IPS-15b (cell line): Measurements from ENCODE around the gene ERGIC3.
"Not testable (repeated sequence)": the region's sequence is repeated elsewhere in the genome, so short reads cannot be mapped to it uniquely, and the experiment has no call there.

Experiments
- H3K27me3 ChIP-seq: one replicate; pipeline ENCODE4 v1.6.1; 2013; ENCODE audit warnings: low read length; ENCODE audit not compliant: control insufficient read depth, insufficient read depth
- H3K36me3 ChIP-seq: one replicate; pipeline ENCODE4 v1.6.1; 2013; ENCODE audit warnings: low read length; ENCODE audit not compliant: control insufficient read depth, insufficient read depth
- H3K4me1 ChIP-seq: one replicate; pipeline ENCODE4 v1.6.1; 2013; ENCODE audit warnings: mild to moderate bottlenecking, low read length; ENCODE audit not compliant: control insufficient read depth, insufficient read depth
- H3K4me3 ChIP-seq: one replicate; pipeline ENCODE4 v1.5.1; 2013; ENCODE audit warnings: low read depth, low read length
- H3K9ac ChIP-seq: one replicate; pipeline ENCODE4 v1.6.1; 2013; ENCODE audit warnings: low read depth, mild to moderate bottlenecking, low read length
- H3K9me3 ChIP-seq: one replicate; pipeline ENCODE4 v1.6.1; 2013; ENCODE audit warnings: mild to moderate bottlenecking, low read length; ENCODE audit not compliant: control insufficient read depth, insufficient read depth

The ERGIC3 gene

DNA sequence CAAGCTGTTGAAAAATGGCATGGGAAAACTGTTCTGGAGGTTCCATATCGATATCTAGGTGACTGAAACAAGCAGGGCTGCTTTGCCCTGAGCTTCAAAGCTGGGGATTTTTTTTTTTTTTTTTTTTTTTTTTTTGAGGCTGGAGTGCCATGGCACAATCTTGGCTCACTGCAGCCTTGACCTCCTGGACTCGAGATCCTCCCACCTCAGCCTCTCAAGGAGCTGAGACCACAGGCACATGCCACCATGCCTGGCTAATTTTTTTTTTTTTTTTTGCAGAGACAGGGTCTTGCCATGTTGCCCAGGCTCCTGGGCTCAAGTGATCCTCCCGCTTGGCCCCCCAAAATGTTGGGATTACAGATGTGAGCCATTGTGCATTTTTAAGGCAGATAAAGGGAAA, 11.0 kb downstream of the ERGIC3 start:
- Histone ChIP-seq H3K4me3 (no peak overlapping the region), H3K9me3 (no peaks in the 10 kb centered on the region), H3K9ac (no peak overlapping the region), H3K36me3 (peaks cover 37% of the 10 kb centered on the region), H3K4me1 (no peaks in the 10 kb centered on the region), H3K27me3 (no peaks in the 10 kb centered on the region)

DNA sequence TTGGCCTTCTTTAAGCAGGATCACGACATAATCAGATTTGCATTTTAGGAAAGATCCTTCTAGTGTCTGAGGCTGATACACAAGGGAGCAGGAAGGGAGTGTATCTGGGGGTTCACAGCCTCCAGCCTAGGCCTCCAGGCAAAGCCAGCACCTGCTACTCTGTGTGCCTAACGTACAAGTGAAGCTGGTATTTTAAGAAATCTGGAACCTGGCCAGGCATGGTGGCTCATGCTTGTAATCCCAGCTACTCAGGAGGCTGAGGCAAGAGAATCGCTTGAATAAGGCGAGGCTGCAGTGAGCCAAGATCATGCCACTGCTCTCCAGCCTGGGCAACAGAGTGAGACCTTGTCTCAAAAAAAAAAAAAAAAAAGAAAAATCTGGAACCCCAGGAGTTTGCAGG, 13.6 kb downstream of the ERGIC3 start:
- not testable (repeated sequence) for H3K4me1 ChIP-seq, H3K27me3 ChIP-seq, H3K9me3 ChIP-seq, H3K4me3 ChIP-seq, H3K9ac ChIP-seq
- H3K36me3 ChIP-seq = peaks cover 27% of the 10 kb centered on the region

DNA sequence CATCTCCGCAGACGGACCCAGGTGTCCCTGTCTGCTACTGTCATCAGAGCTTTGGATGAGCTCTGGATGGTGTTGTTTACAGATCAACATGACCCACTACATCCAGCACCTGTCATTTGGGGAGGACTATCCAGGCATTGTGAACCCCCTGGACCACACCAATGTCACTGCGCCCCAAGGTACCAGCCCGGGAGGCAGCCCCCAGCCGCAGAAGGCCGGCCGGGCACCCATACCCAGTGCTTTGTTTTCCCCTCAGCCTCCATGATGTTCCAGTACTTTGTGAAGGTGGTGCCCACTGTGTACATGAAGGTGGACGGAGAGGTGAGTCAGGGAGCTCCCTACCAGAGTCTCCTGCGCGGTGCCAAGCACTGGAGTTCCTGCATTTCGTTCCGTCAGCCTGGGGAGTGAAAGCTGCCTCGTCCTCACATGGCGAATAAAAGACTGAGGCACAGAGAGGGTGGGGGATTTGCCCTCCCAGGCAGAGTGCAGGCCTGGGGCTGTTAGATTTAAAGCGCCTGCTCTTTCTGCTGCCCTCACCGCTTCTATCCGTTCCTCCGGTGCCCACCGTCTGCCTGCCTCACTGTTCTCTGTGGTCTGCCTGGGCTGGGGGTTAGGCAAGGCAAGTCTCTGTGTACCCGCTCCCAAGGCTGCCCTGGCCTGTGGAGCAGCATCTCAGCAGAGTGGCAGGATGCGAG, 14.2 kb downstream of the ERGIC3 start:
- peaks cover 27% of the 10 kb centered on the region for H3K36me3 ChIP-seq
- H3K4me1 ChIP-seq = no peaks in the 10 kb centered on the region
- no peak overlapping the region for H3K9ac ChIP-seq

DNA sequence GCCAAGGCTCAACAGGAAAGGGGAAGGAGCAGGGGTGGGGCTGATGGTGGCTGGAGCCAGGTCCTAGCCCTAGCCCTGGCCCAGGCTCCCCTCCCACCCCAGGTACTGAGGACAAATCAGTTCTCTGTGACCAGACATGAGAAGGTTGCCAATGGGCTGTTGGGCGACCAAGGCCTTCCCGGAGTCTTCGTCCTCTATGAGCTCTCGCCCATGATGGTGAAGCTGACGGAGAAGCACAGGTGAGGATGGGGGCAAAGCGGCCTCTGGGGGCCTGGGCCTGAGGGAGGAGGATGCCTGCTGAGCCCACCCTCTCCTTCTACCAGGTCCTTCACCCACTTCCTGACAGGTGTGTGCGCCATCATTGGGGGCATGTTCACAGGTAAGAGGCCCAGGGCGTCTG, 15.0 kb downstream of the ERGIC3 start:
- no peaks in the 10 kb centered on the region for H3K27me3 ChIP-seq
- H3K4me1 ChIP-seq = peaks cover 4% of the 10 kb centered on the region
- H3K9me3 ChIP-seq = no peaks in the 10 kb centered on the region
- H3K4me3 ChIP-seq = no peak overlapping the region
- no peak overlapping the region for H3K9ac ChIP-seq
- H3K36me3 ChIP-seq = peaks cover 27% of the 10 kb centered on the region

More for the DNA sequence above, 14.2 kb downstream of the ERGIC3 start:
- H3K27me3 ChIP-seq = no peaks in the 10 kb centered on the region
- H3K4me3 ChIP-seq = no peak overlapping the region
- no peaks in the 10 kb centered on the region for H3K9me3 ChIP-seq

DNA sequence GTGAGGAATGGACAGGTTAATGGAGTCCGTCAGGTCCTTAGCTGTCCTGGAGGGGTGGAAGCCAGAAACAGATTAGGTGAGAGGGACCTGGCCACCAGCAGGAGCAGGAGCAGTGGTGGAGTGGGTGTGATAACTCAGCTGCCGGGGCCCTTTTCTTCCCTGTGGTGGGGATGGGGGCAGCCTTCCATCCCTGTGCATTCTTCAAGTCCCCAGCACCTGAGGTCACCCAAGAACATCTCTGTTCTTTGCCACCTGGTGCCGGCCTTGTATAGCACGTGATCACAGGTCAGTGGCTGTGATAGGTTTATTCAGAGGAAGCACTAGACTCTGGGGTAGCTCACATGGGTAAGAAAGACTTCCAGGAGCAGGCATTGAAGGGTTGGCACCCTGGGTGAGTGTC, 16.6 kb downstream of the ERGIC3 start:
- Histone ChIP-seq H3K27me3 (no peaks in the 10 kb centered on the region), H3K9ac (no peak overlapping the region), H3K36me3 (peaks cover 27% of the 10 kb centered on the region), H3K4me1 (peaks cover 4% of the 10 kb centered on the region), H3K4me3 (no peak overlapping the region), H3K9me3 (no peaks in the 10 kb centered on the region)

DNA sequence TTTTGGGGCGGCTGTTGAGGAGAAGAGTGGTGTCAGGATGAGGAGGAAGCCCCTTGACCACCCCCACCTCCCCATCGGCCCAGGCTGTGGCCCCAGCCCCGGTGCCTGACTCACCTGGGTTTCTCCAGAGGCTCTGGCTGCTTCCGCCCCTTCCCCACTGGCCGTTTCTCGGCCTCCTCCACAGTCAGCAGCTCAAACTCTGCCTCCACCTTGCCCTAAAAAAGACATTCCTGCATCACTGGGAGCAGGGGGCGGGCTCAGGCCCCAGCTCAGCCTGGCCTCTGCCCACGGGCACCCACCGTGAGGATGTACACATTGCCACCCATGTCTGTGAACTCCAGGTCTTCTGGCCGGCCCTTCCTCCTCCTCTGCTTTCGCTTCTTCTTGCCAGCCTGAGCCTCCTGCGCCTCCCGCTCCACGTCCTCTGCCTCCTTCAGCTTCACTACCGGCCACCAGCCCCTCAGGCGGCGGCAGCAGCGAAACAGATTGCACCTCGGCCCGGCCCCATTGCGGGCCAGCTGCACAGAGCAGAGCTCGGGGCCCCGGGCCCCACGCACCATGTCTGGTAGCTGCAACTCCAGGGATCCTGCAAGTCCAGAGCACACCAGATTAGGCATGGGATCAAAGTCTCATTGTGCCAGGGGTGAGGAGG, 17.3 kb downstream of the ERGIC3 start:
- H3K27me3 ChIP-seq = no peaks in the 10 kb centered on the region
- H3K9me3 ChIP-seq = no peaks in the 10 kb centered on the region
- no peak overlapping the region for H3K4me3 ChIP-seq
- no peak overlapping the region for H3K9ac ChIP-seq
- peaks cover 4% of the 10 kb centered on the region for H3K4me1 ChIP-seq
- H3K36me3 ChIP-seq = peaks cover 27% of the 10 kb centered on the region

DNA sequence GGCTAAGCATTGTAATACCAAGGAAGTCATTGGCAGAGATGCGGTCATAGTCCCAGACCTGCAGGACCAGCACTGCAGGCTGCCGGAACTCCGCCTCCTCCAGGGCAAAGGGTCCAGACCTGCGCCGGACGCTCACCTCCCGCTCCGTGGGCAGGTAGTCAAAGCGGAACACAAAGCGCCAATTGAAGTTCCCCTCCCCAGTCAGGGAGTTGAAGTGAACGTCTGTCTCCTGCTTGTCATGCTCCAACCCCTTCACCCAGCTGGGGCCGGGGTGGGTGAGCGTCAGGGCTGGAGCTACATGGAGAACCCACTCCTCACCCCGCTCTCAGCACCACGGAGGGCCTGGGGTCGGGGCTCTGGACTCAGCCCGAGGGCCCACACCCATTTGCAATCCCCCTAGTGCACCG, 18.2 kb downstream of the ERGIC3 start:
- H3K9ac ChIP-seq = no peak overlapping the region
- no peaks in the 10 kb centered on the region for H3K9me3 ChIP-seq
- H3K4me3 ChIP-seq = no peak overlapping the region
- peaks cover 4% of the 10 kb centered on the region for H3K4me1 ChIP-seq
- peaks cover 24% of the 10 kb centered on the region for H3K36me3 ChIP-seq
- no peaks in the 10 kb centered on the region for H3K27me3 ChIP-seq

DNA sequence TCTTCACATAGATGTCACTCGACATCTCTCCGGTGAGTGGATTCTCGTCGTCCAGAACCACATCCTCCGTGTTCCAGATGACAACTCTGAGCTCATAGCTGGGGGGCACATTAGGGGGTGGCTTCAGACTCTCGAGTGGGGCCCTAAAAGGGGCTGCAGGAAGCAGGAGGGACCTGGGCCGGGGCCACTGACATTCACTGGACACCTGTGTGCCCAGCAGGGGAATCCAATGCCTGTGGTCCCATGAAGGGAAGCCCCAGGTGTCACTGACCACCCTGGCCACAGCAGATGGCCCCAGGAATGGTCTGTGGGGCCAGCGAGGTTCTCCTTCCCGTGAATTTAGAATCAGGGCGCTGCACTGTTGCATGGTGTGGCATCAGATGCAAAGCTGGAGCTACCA, 18.7 kb downstream of the ERGIC3 start:
- no peak overlapping the region for H3K9ac ChIP-seq
- H3K27me3 ChIP-seq = no peaks in the 10 kb centered on the region
- peaks cover 20% of the 10 kb centered on the region for H3K36me3 ChIP-seq
- H3K4me1 ChIP-seq = peaks cover 4% of the 10 kb centered on the region
- no peaks in the 10 kb centered on the region for H3K9me3 ChIP-seq
- H3K4me3 ChIP-seq = no peak overlapping the region

DNA sequence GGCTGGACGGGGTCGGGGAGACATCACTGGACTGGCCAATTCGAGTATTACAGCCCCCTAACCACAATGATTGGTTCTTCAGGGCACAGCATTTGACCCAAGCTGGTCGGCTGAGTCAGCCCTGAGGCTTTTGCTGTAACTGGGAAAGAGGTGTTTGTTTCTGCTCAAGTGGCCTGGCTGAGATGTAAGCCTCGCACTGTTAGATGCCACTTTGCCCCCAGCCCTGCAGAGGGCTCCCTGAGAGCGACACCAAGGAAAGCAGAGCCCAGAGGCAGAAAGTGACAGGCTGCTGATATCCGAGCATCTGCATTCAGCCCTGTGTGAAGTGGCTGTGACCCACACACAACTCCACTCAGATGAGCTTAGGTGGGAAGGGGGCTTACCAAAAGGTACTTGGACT, 19.4 kb downstream of the ERGIC3 start:
- Histone ChIP-seq H3K36me3 (peaks cover 15% of the 10 kb centered on the region), H3K4me1 (peaks cover 4% of the 10 kb centered on the region), H3K4me3 (no peak overlapping the region), H3K27me3 (no peaks in the 10 kb centered on the region), H3K9me3 (no peaks in the 10 kb centered on the region), H3K9ac (no peak overlapping the region)

DNA sequence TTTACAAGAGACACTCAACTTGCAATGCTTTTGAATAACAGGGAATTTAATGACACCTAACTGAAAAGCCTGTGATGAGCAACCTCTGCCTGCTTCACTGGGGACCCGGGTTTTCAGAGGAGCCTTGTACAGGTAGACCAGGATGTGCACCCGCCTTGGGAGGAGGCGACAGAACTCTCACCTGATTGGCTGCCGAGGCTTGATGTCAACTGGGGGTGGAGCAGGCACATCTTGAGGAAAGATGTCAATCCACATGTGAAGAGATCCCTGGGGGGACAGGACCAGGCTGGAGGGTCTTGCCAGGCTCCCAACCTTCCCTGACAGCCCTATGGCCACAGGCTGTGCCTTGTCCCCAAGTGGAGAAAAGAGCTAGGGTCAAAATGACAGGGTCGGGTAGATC, 19.8 kb downstream of the ERGIC3 start:
- Histone ChIP-seq H3K9ac (no peak overlapping the region), H3K4me1 (peaks cover 4% of the 10 kb centered on the region), H3K36me3 (peaks cover 11% of the 10 kb centered on the region), H3K9me3 (no peaks in the 10 kb centered on the region), H3K4me3 (no peak overlapping the region), H3K27me3 (no peaks in the 10 kb centered on the region)

DNA sequence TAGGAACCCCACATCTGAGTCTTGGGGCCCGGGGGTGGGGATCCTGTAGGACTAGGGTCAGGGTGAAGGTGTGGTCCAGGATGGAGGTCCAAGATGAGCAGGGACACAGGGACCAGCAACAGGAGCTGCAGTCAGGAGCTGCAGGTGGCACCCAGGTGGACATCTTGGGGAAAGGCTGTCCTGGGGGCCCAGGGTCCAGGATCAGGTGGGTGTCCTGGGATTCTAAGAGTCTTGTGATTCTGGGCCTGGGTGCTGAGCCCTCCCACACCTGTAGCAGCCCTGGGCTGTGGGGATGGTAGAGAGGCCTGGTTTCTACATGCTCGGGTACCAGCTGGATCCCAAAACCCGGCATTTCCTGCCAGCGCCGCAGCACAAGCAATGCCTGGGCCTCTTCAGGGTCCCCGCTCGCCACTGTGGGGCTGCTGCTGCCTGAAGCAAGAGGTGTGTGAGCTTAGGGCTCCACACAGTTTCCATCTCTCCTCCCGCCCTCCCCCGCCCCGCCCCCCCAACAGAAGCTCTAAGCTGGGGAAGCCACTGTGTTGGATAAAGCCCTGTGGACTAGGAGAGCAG, 20.7 kb downstream of the ERGIC3 start:
- Histone ChIP-seq H3K9ac (no peak overlapping the region), H3K27me3 (no peaks in the 10 kb centered on the region), H3K4me1 (peaks cover 4% of the 10 kb centered on the region), H3K9me3 (no peaks in the 10 kb centered on the region), H3K4me3 (no peak overlapping the region), H3K36me3 (peaks cover 2% of the 10 kb centered on the region)

DNA sequence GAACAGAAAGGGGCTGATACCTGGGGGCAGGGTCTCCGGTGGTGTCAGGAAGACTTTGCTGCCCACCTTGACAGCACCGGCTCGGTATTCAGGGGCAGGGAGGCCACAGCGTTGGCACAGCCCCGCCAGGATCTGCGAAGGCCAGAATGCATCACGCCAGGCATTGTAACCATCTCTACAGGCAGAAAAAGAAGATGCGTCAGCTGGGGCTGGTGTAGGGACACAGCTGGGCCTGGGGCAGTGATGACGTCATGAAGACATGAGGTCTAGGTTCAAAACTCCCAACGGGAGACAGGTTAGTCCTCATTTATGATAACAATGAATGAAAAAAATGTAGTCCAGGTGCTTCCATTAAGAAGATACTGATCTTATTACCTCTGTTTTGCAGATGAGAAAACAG, 22.0 kb downstream of the ERGIC3 start:
- Histone ChIP-seq H3K4me1 (peaks cover 4% of the 10 kb centered on the region), H3K36me3 (no peaks in the 10 kb centered on the region), H3K9me3 (no peaks in the 10 kb centered on the region), H3K27me3 (no peaks in the 10 kb centered on the region), H3K4me3 (no peak overlapping the region), H3K9ac (no peak overlapping the region)
